Measurements from ENCODE around the gene FRMD4B. TPM values are rescaled to one million over a fixed set of nuclear protein-coding genes. Genes with fewer than 3 reads are reported as not detected.

Gene FRMD4B
- total and polyA plus RNA-seq, 2 donors from 2014 or later: 11.8 to 50.5 TPM

DNA sequence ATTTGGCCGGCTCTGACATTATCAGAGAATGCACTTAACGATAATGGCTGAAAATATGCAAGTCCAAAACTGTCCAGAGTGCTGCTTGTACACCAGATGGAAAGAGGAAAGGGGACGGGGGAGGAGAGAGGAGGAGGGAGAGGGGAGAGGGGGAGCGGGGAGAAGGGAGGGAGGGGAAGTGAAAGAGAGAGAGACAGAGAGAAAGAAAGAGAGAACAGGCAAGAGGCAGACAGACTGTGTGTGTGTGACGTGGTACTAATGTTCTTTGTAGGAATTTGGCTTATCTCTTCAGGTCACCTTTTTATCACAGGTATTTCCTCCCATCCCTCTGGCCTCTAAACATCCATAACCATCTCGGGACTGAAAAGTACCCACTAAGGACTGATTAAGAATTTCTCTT lies 188.4 kb downstream of the FRMD4B start:
- no peaks in the 10 kb centered on the region for H3K4me1 ChIP-seq (ENCODE audit: control insufficient read depth in 2 of 3, insufficient read depth in 2 of 3, low read depth in 1 of 3, low read length in 3 of 3)
- no peak overlapping the region for H3K9ac ChIP-seq (ENCODE audit: low read length in 3 of 3)
- H3K27me3 ChIP-seq (ENCODE audit: control insufficient read depth, insufficient read depth, low read length): no peaks in the 10 kb centered on the region
- intact Hi-C loops (cut with DNase I): no loop called here
- DNase-seq: peak in 1 of 5 donors; percentile 12
- no peak overlapping the region for H3K27ac ChIP-seq (ENCODE audit: low read depth in 2 of 2, low read length in 2 of 2)
- no peaks in the 10 kb centered on the region for H3K9me3 ChIP-seq (ENCODE audit: control insufficient read depth in 2 of 3, insufficient read depth in 1 of 3, low read length in 3 of 3)
- peaks cover 4 to 32% (median 24%) of the 10 kb centered on the region in 3 donors for H3K36me3 ChIP-seq (ENCODE audit: control insufficient read depth in 2 of 3, insufficient read depth in 3 of 3, low read length in 3 of 3)
- H3K4me3 ChIP-seq (ENCODE audit: low read length in 3 of 3): no peak overlapping the region
- FAIRE-seq: no peak
- TF ChIP-seq, protein P1, sequence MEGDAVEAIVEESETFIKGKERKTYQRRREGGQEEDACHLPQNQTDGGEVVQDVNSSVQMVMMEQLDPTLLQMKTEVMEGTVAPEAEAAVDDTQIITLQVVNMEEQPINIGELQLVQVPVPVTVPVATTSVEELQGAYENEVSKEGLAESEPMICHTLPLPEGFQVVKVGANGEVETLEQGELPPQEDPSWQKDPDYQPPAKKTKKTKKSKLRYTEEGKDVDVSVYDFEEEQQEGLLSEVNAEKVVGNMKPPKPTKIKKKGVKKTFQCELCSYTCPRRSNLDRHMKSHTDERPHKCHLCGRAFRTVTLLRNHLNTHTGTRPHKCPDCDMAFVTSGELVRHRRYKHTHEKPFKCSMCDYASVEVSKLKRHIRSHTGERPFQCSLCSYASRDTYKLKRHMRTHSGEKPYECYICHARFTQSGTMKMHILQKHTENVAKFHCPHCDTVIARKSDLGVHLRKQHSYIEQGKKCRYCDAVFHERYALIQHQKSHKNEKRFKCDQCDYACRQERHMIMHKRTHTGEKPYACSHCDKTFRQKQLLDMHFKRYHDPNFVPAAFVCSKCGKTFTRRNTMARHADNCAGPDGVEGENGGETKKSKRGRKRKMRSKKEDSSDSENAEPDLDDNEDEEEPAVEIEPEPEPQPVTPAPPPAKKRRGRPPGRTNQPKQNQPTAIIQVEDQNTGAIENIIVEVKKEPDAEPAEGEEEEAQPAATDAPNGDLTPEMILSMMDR (IDR thresholded peaks at IDR 0.05; ENCODE audit: borderline replicate concordance, extremely low read depth, insufficient read depth): no peak

DNA sequence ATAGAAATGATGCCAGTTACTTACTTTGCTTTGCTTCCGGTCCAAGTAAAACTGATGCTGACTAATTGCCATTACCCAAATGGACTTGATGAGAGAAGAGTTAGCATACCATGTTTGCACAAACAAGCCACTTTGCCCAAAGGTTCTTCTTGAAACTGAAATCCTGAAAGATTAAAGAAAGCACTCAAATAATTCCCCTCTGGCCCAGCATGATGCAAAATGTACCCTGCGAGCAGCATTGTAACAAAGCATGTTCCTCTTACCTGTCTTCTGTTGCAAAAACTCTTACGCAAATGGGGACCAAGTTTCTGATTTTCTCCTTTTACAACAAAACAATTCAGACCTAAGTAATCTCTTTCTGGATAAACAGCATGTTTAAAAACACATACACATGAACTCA lies 189.0 kb downstream of the FRMD4B start:
- H3K9ac ChIP-seq (ENCODE audit: low read length in 3 of 3): no peak overlapping the region
- H3K9me3 ChIP-seq (ENCODE audit: control insufficient read depth in 2 of 3, insufficient read depth in 1 of 3, low read length in 3 of 3): no peaks in the 10 kb centered on the region
- no peaks in the 10 kb centered on the region for H3K4me1 ChIP-seq (ENCODE audit: control insufficient read depth in 2 of 3, insufficient read depth in 2 of 3, low read depth in 1 of 3, low read length in 3 of 3)
- intact Hi-C loops (cut with DNase I): no loop called here
- H3K27ac ChIP-seq (ENCODE audit: low read depth in 2 of 2, low read length in 2 of 2): no peak overlapping the region
- peaks cover 4 to 37% (median 25%) of the 10 kb centered on the region in 3 donors for H3K36me3 ChIP-seq (ENCODE audit: control insufficient read depth in 2 of 3, insufficient read depth in 3 of 3, low read length in 3 of 3)
- H3K4me3 ChIP-seq (ENCODE audit: low read length in 3 of 3): no peak overlapping the region
- DNase-seq (no peak), FAIRE-seq (no peak)
- TF ChIP-seq, protein P1 (IDR thresholded peaks at IDR 0.05; ENCODE audit: borderline replicate concordance, extremely low read depth, insufficient read depth): no peak
- H3K27me3 ChIP-seq (ENCODE audit: control insufficient read depth, insufficient read depth, low read length): no peaks in the 10 kb centered on the region

DNA sequence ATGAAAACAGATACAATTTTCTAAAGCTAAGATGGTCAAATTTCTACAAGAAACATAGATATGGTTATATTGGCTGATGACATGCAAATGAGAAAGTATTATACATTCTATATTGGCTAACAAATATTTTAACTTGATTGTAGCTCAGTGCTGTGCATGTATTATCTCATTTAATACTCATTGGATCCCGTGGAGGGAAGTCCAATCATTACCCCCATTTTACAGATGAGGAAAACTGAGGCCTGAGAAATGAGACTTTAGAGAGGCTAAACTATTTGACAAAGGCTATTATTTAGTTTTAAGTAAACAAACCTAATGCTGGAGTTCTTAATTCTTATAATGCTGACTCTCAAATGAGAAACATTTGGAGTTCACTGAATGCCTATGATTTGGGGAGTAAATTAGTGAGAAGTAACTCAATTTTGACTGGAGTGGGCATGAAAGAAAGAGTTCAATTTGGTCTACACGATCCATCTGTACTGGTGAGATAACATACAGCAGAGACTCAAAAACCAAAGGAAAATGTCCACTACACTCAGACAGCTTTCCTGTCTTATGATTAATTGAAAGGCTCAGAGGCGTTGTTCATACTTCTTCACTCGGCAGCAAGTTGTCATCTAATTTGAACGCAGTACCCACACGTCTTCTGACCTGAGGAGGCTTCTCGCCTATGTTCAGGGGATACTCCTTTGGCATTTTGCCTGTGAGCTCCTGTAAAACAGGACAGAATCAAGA lies 191.3 kb downstream of the FRMD4B start:
- H3K4me3 ChIP-seq (ENCODE audit: low read length in 3 of 3): no peak overlapping the region
- H3K9me3 ChIP-seq (ENCODE audit: control insufficient read depth in 2 of 3, insufficient read depth in 1 of 3, low read length in 3 of 3): no peaks in the 10 kb centered on the region
- peaks cover 4 to 52% (median 34%) of the 10 kb centered on the region in 3 donors for H3K36me3 ChIP-seq (ENCODE audit: control insufficient read depth in 2 of 3, insufficient read depth in 3 of 3, low read length in 3 of 3)
- no peak overlapping the region for H3K9ac ChIP-seq (ENCODE audit: low read length in 3 of 3)
- intact Hi-C loops (cut with DNase I): no loop called here
- no peaks in the 10 kb centered on the region for H3K27me3 ChIP-seq (ENCODE audit: control insufficient read depth, insufficient read depth, low read length)
- FAIRE-seq: no peak
- no peaks in the 10 kb centered on the region for H3K4me1 ChIP-seq (ENCODE audit: control insufficient read depth in 2 of 3, insufficient read depth in 2 of 3, low read depth in 1 of 3, low read length in 3 of 3)
- TF ChIP-seq, protein P1 (IDR thresholded peaks at IDR 0.05; ENCODE audit: borderline replicate concordance, extremely low read depth, insufficient read depth): no peak
- H3K27ac ChIP-seq (ENCODE audit: low read depth in 2 of 2, low read length in 2 of 2): no peak overlapping the region
- DNase-seq: no peak
